ENCODE data around the gene HSBP1L1.
A peak's percentile ranks its signal among the peaks of the same experiment; 100 is the strongest.
"Not testable (repeated sequence)": the region's sequence is repeated elsewhere in the genome, so short reads cannot be mapped to it uniquely, and the experiment has no call there.

The HSBP1L1 gene

DNA sequence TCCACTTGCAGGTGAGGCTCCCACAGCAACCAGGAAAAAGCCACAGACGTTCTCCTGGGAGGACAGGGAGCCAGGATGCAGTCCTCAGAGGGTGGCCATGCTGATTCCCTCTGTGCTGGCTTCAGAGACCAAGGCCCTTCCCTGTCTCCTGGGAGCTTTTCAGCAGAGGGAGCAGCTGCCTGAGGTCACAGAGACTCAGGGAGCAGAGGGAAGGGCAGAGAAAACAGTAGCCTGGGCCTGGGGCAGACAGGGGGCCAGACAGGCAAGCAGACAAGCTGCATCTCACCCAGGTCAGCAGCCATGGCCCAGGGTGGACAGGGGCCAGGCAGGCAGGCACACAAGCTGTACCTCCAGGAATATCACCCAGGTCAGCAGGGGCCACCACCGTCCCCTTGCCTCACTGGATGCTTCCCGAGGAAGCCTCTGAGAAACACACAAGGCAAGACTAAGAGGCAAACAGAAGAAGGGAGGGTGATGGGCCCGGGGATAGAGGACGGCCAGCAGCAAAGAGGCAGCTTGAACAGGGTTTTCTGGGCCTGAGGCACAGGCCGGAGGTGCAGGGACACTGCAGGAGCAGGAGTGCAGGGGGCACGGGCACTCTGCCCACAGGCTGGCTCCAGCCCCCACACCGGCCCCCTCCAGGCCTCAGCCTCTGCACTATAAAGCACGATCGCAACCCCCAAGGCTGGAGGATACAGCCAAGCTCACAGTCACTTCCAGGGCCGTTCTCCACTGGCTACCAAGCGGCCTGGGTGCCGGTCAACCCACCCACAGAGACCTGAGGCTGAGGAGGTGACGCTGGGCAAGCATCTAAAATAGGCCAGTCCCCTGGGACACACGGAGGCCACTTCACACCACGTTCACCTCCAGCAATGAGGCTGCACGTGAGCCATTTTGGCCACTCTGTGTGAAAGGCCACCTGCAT is 19.1 kb upstream of the HSBP1L1 start:
- DNase-seq = no peak

DNA sequence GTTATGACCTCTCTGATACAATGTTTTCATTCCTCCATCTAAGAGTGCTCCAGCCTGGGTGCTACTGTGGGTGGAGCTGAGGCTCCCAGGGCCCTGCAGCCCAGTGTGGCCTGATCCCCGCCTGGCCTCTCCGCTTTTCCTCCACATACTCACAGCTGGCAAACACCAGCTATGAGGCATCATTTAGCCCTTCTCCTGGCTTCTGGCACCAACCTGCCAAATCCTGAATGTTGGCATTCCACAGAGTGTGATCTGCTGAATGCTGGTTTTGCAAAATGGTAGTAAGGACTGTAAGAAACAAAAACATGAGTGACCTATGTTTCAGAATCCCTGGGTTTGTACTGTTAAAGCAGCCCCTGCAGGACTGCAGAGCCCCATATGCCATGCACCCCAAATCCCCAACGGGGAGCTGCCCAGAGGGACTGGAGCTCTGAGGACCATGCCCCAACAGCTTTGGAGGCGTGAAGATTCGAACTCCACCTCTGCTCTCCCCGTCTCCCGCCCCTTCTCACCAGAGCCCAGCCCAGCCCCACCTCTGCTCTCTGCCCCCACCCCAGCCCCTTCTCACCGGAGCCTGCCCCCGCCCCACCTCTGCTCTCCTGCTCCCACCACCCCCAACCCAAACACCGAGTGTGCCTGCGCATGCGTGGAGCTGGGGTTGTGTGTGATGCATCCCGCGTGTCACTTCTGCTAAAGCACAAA is 17.2 kb upstream of the HSBP1L1 start:
- DNase-seq = no peak

- DNase-seq = no peak
These were observed 16.4 kb upstream of the HSBP1L1 start for GRCh38 chr18:79947881-79948610.

GRCh38 chr18:79948719-79949411 is 15.6 kb upstream of the HSBP1L1 start:
- DNase-seq = no peak

- DNase-seq = no peak
These were observed 14.6 kb upstream of the HSBP1L1 start for GRCh38 chr18:79949697-79950487.

- no peak for DNase-seq
These were observed 13.7 kb upstream of the HSBP1L1 start for GRCh38 chr18:79950515-79951341.

DNA sequence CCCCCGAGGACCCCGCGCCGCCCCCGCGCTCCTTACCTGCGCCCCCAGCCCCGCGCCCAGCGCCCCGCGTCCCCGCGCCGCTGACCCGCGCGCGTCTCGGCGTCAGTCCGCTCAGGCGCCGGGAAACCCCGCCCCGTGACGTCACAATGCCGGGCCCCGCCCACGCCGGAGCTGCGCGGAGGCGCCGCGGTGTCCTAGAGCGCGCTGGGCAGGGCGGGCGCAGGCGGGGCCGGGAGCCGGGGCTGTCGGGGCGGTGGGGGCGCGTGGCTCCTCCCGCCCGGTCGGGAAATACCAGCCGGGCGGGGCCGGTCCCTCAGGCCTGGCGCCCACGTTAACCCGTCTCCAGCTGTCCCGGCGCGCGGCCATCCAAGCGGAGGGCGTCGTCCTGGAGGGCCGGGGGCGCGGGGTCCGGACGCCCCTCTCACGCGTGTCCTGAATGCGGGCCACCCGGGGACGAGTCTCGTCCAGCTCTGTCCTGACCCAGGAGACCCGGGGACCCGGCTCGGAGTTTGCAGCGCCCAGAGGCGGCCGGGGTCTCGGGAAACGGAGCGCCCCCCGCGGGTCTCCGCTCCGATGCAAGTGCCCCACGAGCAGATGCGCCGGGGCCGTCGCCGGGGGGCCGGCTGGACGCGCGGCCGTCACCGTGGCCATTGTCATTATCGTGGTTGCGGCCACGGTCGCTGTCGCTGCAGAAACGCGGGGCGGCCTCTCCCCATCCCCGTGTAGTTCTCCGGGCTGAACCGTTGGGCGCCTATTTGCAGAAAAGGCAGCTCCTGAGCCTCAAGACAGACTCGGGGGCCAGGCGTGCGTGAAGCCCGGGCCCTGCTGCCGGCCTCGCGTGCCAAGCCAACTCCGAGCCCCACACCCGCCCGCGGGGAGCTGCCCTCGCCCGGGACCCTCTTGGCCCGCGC is 12.6 kb upstream of the HSBP1L1 start, which contains the start of gene SLC66A2:
SLC66A2 (minus strand) TSS at position 109 of the 911 bp plus-strand sequence. CDS start 727 bp downstream, outside the sequence.
- DNase-seq = peak; percentile 73 to 85

GRCh38 chr18:79952456-79952995 is 11.9 kb upstream of the HSBP1L1 start:
- no peak for DNase-seq

- no peak for DNase-seq
These were observed 11.4 kb upstream of the HSBP1L1 start for GRCh38 chr18:79952996-79953559.

- no peak for DNase-seq
These were observed 10.3 kb upstream of the HSBP1L1 start for GRCh38 chr18:79953971-79954651.

DNA sequence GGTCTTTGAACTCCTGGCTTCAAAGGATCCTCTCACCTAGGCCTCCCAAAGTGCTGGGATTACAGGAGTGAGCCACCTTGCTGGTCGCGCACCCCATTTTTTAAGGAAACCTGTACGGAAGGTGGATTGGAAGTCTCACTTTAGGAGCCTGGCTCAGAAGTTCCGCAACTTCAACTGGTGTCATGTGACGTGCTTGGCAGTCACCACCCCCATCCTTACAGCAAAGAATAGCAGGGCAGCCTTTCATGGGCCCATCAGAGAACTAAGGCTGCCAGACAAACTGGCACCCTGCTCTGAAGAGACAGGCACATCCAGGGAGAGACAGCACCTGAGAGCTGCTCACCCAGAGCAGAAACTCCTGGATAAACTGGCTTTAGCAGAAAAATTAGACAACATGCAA is 9.7 kb upstream of the HSBP1L1 start:
- DNase-seq = peak in 1 of 2 donors; percentile 28

DNA sequence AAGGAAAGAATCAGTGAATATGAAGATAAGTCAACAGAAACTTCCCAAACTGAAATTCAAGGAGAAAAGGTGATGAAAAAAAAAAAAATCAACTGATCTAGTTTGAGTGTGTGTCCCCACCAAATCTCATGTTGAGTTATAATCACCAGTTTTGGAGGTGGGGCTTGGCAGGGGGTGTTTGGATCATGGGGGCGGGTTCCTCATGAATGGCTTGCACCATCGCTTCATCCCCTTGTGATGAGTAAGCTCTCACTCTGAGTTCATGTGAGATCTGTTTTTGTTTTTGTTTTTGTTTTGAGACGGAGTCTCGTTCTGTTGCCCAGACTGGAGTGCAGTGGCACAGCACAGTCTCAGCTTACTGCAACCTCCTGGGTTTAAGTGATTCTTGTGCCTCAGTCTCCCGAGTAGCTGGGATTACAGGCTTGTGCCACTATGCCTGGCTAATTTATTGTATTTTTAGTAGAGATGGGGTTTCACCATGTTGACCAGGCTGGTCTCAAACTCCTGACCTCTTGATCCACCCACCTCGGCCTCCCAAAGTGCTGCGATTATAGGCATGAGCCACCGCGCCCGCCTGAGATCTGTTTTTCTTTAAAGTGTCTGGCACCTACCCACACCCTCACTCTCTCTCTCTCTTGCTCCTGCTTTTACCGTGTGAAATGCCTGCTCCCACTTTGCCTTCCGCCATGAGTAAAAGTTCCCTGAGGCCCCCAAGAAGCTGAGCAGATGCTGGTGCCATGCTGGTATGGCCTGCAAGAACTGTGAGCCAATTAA is 9.0 kb upstream of the HSBP1L1 start:
- no peak for DNase-seq

- no peak for DNase-seq
These were observed 8.2 kb upstream of the HSBP1L1 start for GRCh38 chr18:79956276-79956675.

DNA sequence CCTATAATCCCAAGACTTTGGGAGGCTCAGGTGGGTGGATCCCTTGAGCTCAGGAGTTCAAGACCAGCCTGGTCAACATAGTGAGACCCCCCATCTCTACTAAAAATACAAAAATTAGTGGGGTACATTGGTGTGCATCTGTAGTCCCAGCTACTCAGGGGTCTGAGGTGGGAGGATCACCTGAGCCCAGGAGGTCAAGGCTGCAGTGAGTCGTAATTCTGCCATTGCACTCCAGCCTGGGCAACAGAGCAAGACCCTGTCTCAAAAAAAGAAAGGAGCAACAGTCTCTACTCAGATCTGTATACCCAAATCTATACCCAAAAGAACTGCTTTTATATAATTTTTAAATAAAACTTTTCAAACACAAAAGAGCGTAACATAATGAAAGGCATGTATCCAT is 5.5 kb upstream of the HSBP1L1 start:
- DNase-seq = no peak

- not testable (repeated sequence) for DNase-seq
These were observed 4.2 kb upstream of the HSBP1L1 start for GRCh38 chr18:79960161-79960801.

DNA sequence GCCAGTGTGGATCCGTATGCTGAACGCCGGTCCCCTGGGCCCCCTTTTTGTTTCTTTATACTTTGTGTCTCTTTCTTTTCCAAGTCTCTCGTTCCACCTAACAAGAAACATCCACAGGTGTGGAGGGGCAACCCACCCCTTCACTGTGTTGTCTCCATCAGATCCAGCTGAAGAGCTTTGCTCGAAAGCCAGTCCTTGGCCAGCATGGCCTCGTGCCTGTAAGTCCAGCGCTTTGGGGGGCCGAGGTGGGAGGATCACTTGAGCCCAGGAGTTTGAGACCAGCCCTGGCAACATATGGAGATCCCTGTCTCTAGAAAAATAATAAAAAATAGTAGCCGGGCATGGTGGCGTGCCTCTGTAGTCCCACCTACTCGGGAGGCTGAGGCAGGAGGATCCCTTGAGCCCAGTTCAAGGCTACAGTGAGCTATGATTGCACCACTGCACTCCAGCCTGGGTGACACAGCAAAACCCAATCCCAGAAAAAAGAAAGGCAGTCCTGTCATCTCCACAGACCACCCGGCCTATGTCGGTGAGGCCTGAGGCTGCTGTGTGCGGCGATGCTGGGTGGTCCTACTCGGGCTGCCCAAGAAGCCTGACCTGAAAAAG is 3.4 kb upstream of the HSBP1L1 start:
- no peak for DNase-seq
